K562 (cell line): ENCODE measurements around the gene SORCS2. TPM values are rescaled to one million over a fixed set of nuclear protein-coding genes. Genes with fewer than 3 reads are reported as not detected.

Source experiments
- ATAC-seq: fragments of 200-7000 bp; cut with Tn5 transposase; 3 replicates; pipeline ENCODE4 v1.9.1; 2020; ENCODE audit warnings: moderate library complexity
- BruUV-seq: library from RNA; stranded (reverse); fragments of 400-500 nt; replicated peaks from 2 replicates; lab custom pipeline; 2021; lab: Mats Ljungman, UMichigan
- CTCF ChIA-PET: fragments of 300-600 bp; formaldehyde crosslinking; extraction: SDS; loops from one replicate; lab custom pipeline; 2021; ENCODE audit warnings: low intra/inter-chr PET ratio; lab: Yijun Ruan, JAX
- POLR2A ChIA-PET: fragments of 300-600, 350-650 bp; sonication (Branson Sonifier 250); formaldehyde crosslinking; extraction: SDS; loops from one replicate; lab custom pipeline; 2021; ENCODE audit warnings: antibody characterized with exemption, inconsistent platforms; lab: Yijun Ruan, JAX
- DNase-seq, 4 experiments: peaks; one replicate each; pipeline versions ENCODE4 v3.0.0 to v3.0.0-alpha.2; 2011 to 2018; ENCODE audit warnings: low spot score in 3 of 4, mixed read lengths in 3 of 4; ENCODE audit errors: extremely low read depth in 1 of 4
- FAIRE-seq: peaks from 2 replicates; lab custom pipeline; 2011; peaks lifted over from hg19 to GRCh38; lab: Jason Lieb, UNC
- H2AFZ ChIP-seq: 2 replicates; pipeline ENCODE4 v1.6.0; 2011; ENCODE audit warnings: low read depth, low read length, control low read depth, inconsistent platforms
- H3K27ac ChIP-seq: fragments of 200-600 bp; 3 replicates; pipeline ENCODE4 v1.8.0; 2011; ENCODE audit warnings: low read depth, mild to moderate bottlenecking, control low read depth, inconsistent platforms, low read length, moderate library complexity, mixed read lengths; ENCODE audit errors: extremely low read depth
- H3K27me3 ChIP-seq, 2 experiments: fragments of 300-600 bp in 1 of 2; 2 replicates in 1 of 2; 3 replicates in 1 of 2; pipeline versions ENCODE4 v1.6.0 to v1.8.0; 2011; ENCODE audit warnings: inconsistent platforms in 2 of 2, low read length in 2 of 2, mild to moderate bottlenecking in 1 of 2, mixed read lengths in 1 of 2, moderate library complexity in 1 of 2; ENCODE audit not compliant: control insufficient read depth in 2 of 2, insufficient read depth in 2 of 2
- H3K36me3 ChIP-seq: fragments of 300-600 bp; 3 replicates; pipeline ENCODE4 v1.8.0; 2011; ENCODE audit warnings: mild to moderate bottlenecking, low read length, inconsistent platforms; ENCODE audit not compliant: control insufficient read depth, insufficient read depth
- H3K4me1 ChIP-seq, 2 experiments: fragments of 200-600 bp in 1 of 2; replicated peaks in 1 of 2; 2 replicates in 1 of 2; 3 replicates in 1 of 2; pipeline versions ENCODE4 v1.5.1 to v1.8.0; 2011; ENCODE audit warnings: inconsistent platforms in 2 of 2, low read length in 2 of 2, mild to moderate bottlenecking in 1 of 2, mixed read lengths in 1 of 2, moderate library complexity in 1 of 2; ENCODE audit not compliant: control insufficient read depth in 2 of 2, insufficient read depth in 2 of 2
- H3K4me2 ChIP-seq: 2 replicates; pipeline ENCODE4 v1.6.1; 2011; ENCODE audit warnings: low read length, control low read depth, inconsistent platforms, mixed read lengths; ENCODE audit not compliant: insufficient read depth
- H3K4me3 ChIP-seq: fragments of 200-600 bp; sonication (generic), shearing (Covaris generic); 2 replicates; pipeline ENCODE4 v1.5.1; 2016; ENCODE audit warnings: control low read depth, inconsistent platforms
- H3K79me2 ChIP-seq: fragments of 200-600 bp; 3 replicates; pipeline ENCODE4 v1.8.0; 2011; ENCODE audit warnings: low read length, inconsistent platforms; ENCODE audit not compliant: control insufficient read depth, insufficient read depth
- H3K9ac ChIP-seq, 2 experiments: 2 replicates each; pipeline versions ENCODE4 v1.6.0 to v1.6.1; 2011; ENCODE audit warnings: low read depth in 2 of 2, low read length in 2 of 2, control low read depth in 1 of 2, inconsistent platforms in 1 of 2, mild to moderate bottlenecking in 1 of 2, mixed read lengths in 1 of 2; ENCODE audit not compliant: insufficient read depth in 1 of 2
- H3K9me1 ChIP-seq: one replicate; pipeline ENCODE4 v1.6.0; 2011; ENCODE audit warnings: inconsistent platforms, mild to moderate bottlenecking, low read length, moderate library complexity; ENCODE audit not compliant: control insufficient read depth, insufficient read depth
- H3K9me3 ChIP-seq: replicated peaks from 2 replicates; pipeline ENCODE4 v1.5.1; 2011; ENCODE audit warnings: low read depth, low read length, inconsistent platforms; ENCODE audit not compliant: control insufficient read depth, insufficient read depth
- H4K20me1 ChIP-seq: replicated peaks from 2 replicates; pipeline ENCODE4 v1.6.1; 2011; ENCODE audit warnings: low read length, inconsistent platforms, mixed read lengths; ENCODE audit not compliant: control insufficient read depth, insufficient read depth
- ADNP ChIP-seq: fragments of 200-800 bp; sonication (Bioruptor generic); IDR thresholded peaks from 2 replicates; pipeline ENCODE4 v1.6.1; 2016; ENCODE audit warnings: missing genetic modification characterization, missing compliant biosample characterization
- BACH1 ChIP-seq: fragments of 200-800 bp; sonication (Bioruptor generic); IDR thresholded peaks from 2 replicates; pipeline ENCODE4 v1.6.1; 2016; ENCODE audit warnings: missing genetic modification characterization, missing compliant biosample characterization
- CBFA2T2 ChIP-seq: fragments of 450-650 bp; conservative IDR thresholded peaks from 2 replicates; pipeline ENCODE4 v1.6.1; 2017; ENCODE audit warnings: mild to moderate bottlenecking
- CBX8 ChIP-seq: fragments of 200-600 bp; sonication (generic); IDR thresholded peaks from 2 replicates; pipeline ENCODE4 v1.6.1; 2012; ENCODE audit warnings: borderline replicate concordance, mixed run types, low read depth, mild to moderate bottlenecking, moderate library complexity, mixed read lengths, low read length, control low read depth, inconsistent platforms; ENCODE audit not compliant: poor library complexity, severe bottlenecking; ENCODE audit errors: extremely low read depth
- CTCF ChIP-seq, 3 experiments: IDR thresholded peaks in 2 of 3; conservative IDR thresholded peaks in 1 of 3; 2 replicates each; pipeline ENCODE4 v1.5.1; 2011 to 2012; ENCODE audit warnings: low read length in 3 of 3, mild to moderate bottlenecking in 3 of 3, control low read depth in 2 of 3, improper control_type of control experiment in 1 of 3, inconsistent platforms in 1 of 3, low read depth in 1 of 3, mixed read lengths in 1 of 3, moderate library complexity in 1 of 3; ENCODE audit not compliant: insufficient read depth in 2 of 3
- E4F1 ChIP-seq: fragments of 250-450 bp; sonication (Bioruptor Pico); IDR thresholded peaks from 2 replicates; pipeline ENCODE4 v1.5.0; 2021; ENCODE audit warnings: mild to moderate bottlenecking, borderline replicate concordance
- HMGN3 ChIP-seq: IDR thresholded peaks from 2 replicates; pipeline ENCODE4 v1.6.1; 2011; ENCODE audit warnings: borderline replicate concordance, low read depth, mild to moderate bottlenecking, mixed read lengths, low read length; ENCODE audit not compliant: insufficient read length; ENCODE audit errors: extremely low read depth
- HNRNPUL1 ChIP-seq: fragments of 200-400 bp; formaldehyde crosslinking; IDR thresholded peaks from 2 replicates; pipeline ENCODE4 v1.6.1; 2017; ENCODE audit warnings: low read length
- NEUROD1 ChIP-seq: fragments of 150-350 bp; IDR thresholded peaks from 2 replicates; pipeline ENCODE4 v1.6.1; 2014; ENCODE audit warnings: borderline replicate concordance, low read length, low read depth; ENCODE audit not compliant: partially characterized antibody
- NR4A1 ChIP-seq, 2 experiments: fragments of 250-450 bp in 1 of 2; fragments of 450-650 bp in 1 of 2; sonication (Bioruptor Pico) in 1 of 2; IDR thresholded peaks; 2 replicates each; pipeline versions ENCODE4 v1.4.0 to v1.6.1; 2016 to 2020; ENCODE audit warnings: mild to moderate bottlenecking in 2 of 2, missing compliant biosample characterization in 1 of 2, missing genetic modification characterization in 1 of 2, moderate library complexity in 1 of 2
- PTTG1 ChIP-seq: fragments of 450-650 bp; IDR thresholded peaks from 2 replicates; pipeline ENCODE4 v1.6.1; 2016; ENCODE audit warnings: low read depth, mild to moderate bottlenecking, missing genetic modification characterization, missing compliant biosample characterization
- RB1 ChIP-seq: fragments of 450-650 bp; IDR thresholded peaks from 2 replicates; pipeline ENCODE4 v1.6.1; 2017; ENCODE audit warnings: low read depth, mild to moderate bottlenecking
- SNIP1 ChIP-seq: fragments of 450-650 bp; IDR thresholded peaks from 2 replicates; pipeline ENCODE4 v1.7.1; 2017; ENCODE audit warnings: low read depth, mild to moderate bottlenecking
- TCF7 ChIP-seq: sonication (generic); IDR thresholded peaks from 2 replicates; pipeline ENCODE4 v1.6.1; 2016; ENCODE audit warnings: antibody characterized with exemption, borderline replicate concordance
- WGBS: fragments of 100-300 bp; shearing (Covaris generic); methylation state at CpG from one replicate; pipeline ENCODE4 v1.1.6; 2016; ENCODE audit warnings: low coverage, mixed read lengths; ENCODE audit not compliant: insufficient coverage; ENCODE audit errors: missing lambda C conversion rate; 5-methylcytosine and 5-hydroxymethylcytosine counted together
- in situ Hi-C: fragments of 300-500 bp; cut with MboI; formaldehyde crosslinking; loops from 4 replicates; pipeline ENCODE4 v1.15.0; 2018; ENCODE audit warnings: inconsistent platforms, mixed read lengths
- intact Hi-C: fragments of 100-400 bp; cut with micrococcal nuclease; formaldehyde crosslinking; loops from 2 replicates; pipeline ENCODE4 v1.14.2; 2022
- polyA plus RNA-seq, 8 experiments: library from polyadenylated mRNA; depleted of rRNA in 4 of 8; stranded (reverse) in 5 of 8; unstranded in 3 of 8; fragments of >200 nt; fragmentation: Nextera tagmentation in 2 of 8; fragmentation: Illumina TruSeq in 1 of 8; extraction: Ambion mirVana in 2 of 8; extraction: Trizol in 1 of 8; gene quantifications; 2 replicates each; pipeline versions ENCODE4 v1.2.1 to v1.2.3, GENCODE V29; 2011 to 2014; ENCODE audit warnings: inconsistent platforms in 1 of 8, missing spikeins in 1 of 8
- total RNA-seq, 7 experiments: library from RNA; depleted of rRNA in 6 of 7; stranded (reverse); fragments of >200 nt in 6 of 7; fragmentation: Illumina TruSeq in 2 of 7; extraction: Trizol in 2 of 7; gene quantifications; 2 replicates each; pipeline versions ENCODE4 v1.2.1 to v1.2.3, GENCODE V29; 2011 to 2021; ENCODE audit warnings: low replicate concordance in 1 of 7

Gene SORCS2
- total and polyA plus RNA-seq, 9 of the 15 experiments (the other 6 are each of a cell fraction or from before 2014, with no cell fraction given), result not detected

- TF ChIP-seq HMGN3, result no peak
- no peak for TF ChIP-seq HNRNPUL1
- no peak for TF ChIP-seq E4F1 (CRISPR knock-in tag)
- no peak for TF ChIP-seq TCF7
- no peak for TF ChIP-seq NR4A1 (CRISPR knock-in tag; IDR thresholded peaks at IDR 0.05)
- TF ChIP-seq NR4A1 (tag; IDR thresholded peaks at IDR 0.05), result no peak
- TF ChIP-seq, all 486 proteins: peak for 0
These were observed 104.5 kb downstream of the SORCS2 start (continued) for GRCh38 chr4:7296661-7297335.

- no TSS peak for BruUV-seq
- Histone ChIP-seq H3K9ac (no peak overlapping the region), H3K9me3 (no peaks in the 10 kb centered on the region), H2AFZ (no peak overlapping the region), H3K4me2 (no peak overlapping the region), H3K79me2 (no peaks in the 10 kb centered on the region), H3K27ac (no peak overlapping the region), H3K36me3 (no peaks in the 10 kb centered on the region), H3K9me1 (no peaks in the 10 kb centered on the region), H3K4me3 (no peak overlapping the region), H3K4me1 (no peaks in the 10 kb centered on the region), H3K27me3 (peaks cover 11 to 43% of the 10 kb centered on the region in 2 experiments; a peak in 4 of 5 replicates), H4K20me1 (peaks cover 4% of the 10 kb centered on the region; the same call in 1 of the 2 replicates)
- FAIRE-seq (no peak), ATAC-seq (no peak), DNase-seq (no peak)
- CTCF ChIA-PET, result no interaction called here
- in situ Hi-C loops (no loop called here), intact Hi-C loops (loop anchor here (10.0 kb wide), 1 partner anchor 103 kb away; the partner anchor contains the start of gene SORCS2)
- POLR2A ChIA-PET, result no interaction called here
- 1% methylated on average over 7 of the region's 9 CpGs for WGBS
- TF ChIP-seq TCF7, result no peak
- TF ChIP-seq ADNP (tag), result no peak
- TF ChIP-seq BACH1 (tag), result no peak
- no peak for TF ChIP-seq PTTG1
- no peak for TF ChIP-seq SNIP1
- TF ChIP-seq NEUROD1, result no peak
- no peak for TF ChIP-seq CBFA2T2
- TF ChIP-seq RB1, result no peak
- no peak for TF ChIP-seq CTCF (IDR thresholded peaks at IDR 0.05 in 2 of 3, conservative IDR thresholded peaks at IDR 0.05 in 1 of 3; ENCODE audit: insufficient read depth in 2 of 3, low read depth in 1 of 3, low read length in 3 of 3)
- TF ChIP-seq CBX8, result no peak
These were observed 105.0 kb downstream of the SORCS2 start for GRCh38 chr4:7297374-7297773.
